ENCODE measurements around the gene PRKG1. TPM values are rescaled to one million over a fixed set of nuclear protein-coding genes. Genes with fewer than 3 reads are reported as not detected.
A peak's percentile ranks its signal among the peaks of the same experiment; 100 is the strongest.

PRKG1 gene
- total and polyA plus RNA-seq, 7 donors: 4.5 to 49.0 (median 31.7) TPM

GRCh38 chr10:51046654-51047053 lies 27.6 kb upstream of the PRKG1 start:
- Histone ChIP-seq H3K36me3 (ENCODE audit: insufficient read depth in 1 of 2, low read depth in 1 of 2) (no peaks in the 10 kb centered on the region), H3K4me3 (no peak overlapping the region), H3K4me1 (peaks cover 49% of the 10 kb centered on the region), H3K9me3 (no peaks in the 10 kb centered on the region), H3K27me3 (ENCODE audit: insufficient read depth in 3 of 3, low read length in 2 of 3) (no peaks in the 10 kb centered on the region), H3K27ac (no peak overlapping the region)
- ATAC-seq: peak; percentile 48 to 82 (median 68)
- WGBS, 3 donors: 63 to 86% (median 68%) methylated on average over 6 of the region's 6 CpGs
- intact Hi-C loops (cut with DNase I): loop anchor here in 1 of 2 donors (5.0 kb wide), 1 partner anchor 44 kb away; no protein-coding TSS in a partner anchor
- TF ChIP-seq CTCF (IDR thresholded peaks at IDR 0.05): no peak
- DNase-seq: no peak

GRCh38 chr10:51047857-51048256 lies 26.4 kb upstream of the PRKG1 start:
- Histone ChIP-seq H3K9me3 (no peaks in the 10 kb centered on the region), H3K36me3 (ENCODE audit: insufficient read depth in 1 of 2, low read depth in 1 of 2) (no peaks in the 10 kb centered on the region), H3K4me3 (no peak overlapping the region), H3K4me1 (peaks cover 50% of the 10 kb centered on the region), H3K27ac (peak overlapping the region; percentile 21), H3K27me3 (ENCODE audit: insufficient read depth in 3 of 3, low read length in 2 of 3) (no peaks in the 10 kb centered on the region)
- WGBS, 3 donors: 68 to 73% (median 70%) methylated on average over 2 of the region's 2 CpGs
- DNase-seq (no peak), ATAC-seq (peak; percentile 48 to 74 (median 64))
- intact Hi-C loops (cut with DNase I): loop anchor here in 1 of 2 donors (5.0 kb wide), 1 partner anchor 46 kb away; no protein-coding TSS in a partner anchor
- peak; percentile 25 for TF ChIP-seq CTCF (IDR thresholded peaks at IDR 0.05)

GRCh38 chr10:51048792-51049191 lies 25.5 kb upstream of the PRKG1 start:
- no peak for DNase-seq

DNA sequence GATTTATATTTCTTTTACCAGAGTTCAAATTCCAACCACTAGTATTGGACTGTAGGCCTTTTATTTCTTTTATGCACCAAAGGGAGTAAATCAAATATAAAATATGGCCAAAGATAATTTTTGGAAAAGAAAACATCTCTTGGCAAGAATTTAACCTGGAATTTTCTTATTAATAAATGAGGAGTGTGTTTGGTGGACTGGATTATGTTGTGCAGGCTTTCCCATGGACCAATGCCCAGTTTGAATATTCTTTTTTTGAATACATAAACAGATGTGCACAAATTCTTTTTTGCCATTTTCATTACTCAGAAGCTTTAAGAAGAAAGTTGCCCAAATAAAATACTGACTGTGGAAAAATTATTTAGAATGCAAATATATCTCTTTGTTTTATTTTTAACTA lies 22.1 kb upstream of the PRKG1 start:
- ATAC-seq (no peak), DNase-seq (no peak)
- TF ChIP-seq CTCF (IDR thresholded peaks at IDR 0.05): no peak
- H3K36me3 ChIP-seq (ENCODE audit: insufficient read depth in 1 of 2, low read depth in 1 of 2): no peaks in the 10 kb centered on the region
- intact Hi-C loops (cut with DNase I): no loop called here
- no peaks in the 10 kb centered on the region for H3K9me3 ChIP-seq
- no peaks in the 10 kb centered on the region for H3K27me3 ChIP-seq (ENCODE audit: insufficient read depth in 3 of 3, low read length in 2 of 3)
- no peak overlapping the region for H3K4me3 ChIP-seq
- H3K4me1 ChIP-seq: peaks cover 40% of the 10 kb centered on the region
- no peak overlapping the region for H3K27ac ChIP-seq

More at GRCh38 chr10:51048792-51049191, 25.5 kb upstream of the PRKG1 start:
- no peak overlapping the region for H3K4me3 ChIP-seq
- peak overlapping the region; percentile 50 for H3K27ac ChIP-seq
- peak; percentile 63 to 87 (median 70) for ATAC-seq
- no peaks in the 10 kb centered on the region for H3K9me3 ChIP-seq
- TF ChIP-seq CTCF (IDR thresholded peaks at IDR 0.05): no peak
- no peaks in the 10 kb centered on the region for H3K36me3 ChIP-seq (ENCODE audit: insufficient read depth in 1 of 2, low read depth in 1 of 2)
- WGBS, 3 donors: 66 to 83% (median 75%) methylated on average over 7 of the region's 7 CpGs
- peaks cover 50% of the 10 kb centered on the region for H3K4me1 ChIP-seq
- intact Hi-C loops (cut with DNase I): loop anchor here in 1 of 2 donors (5.0 kb wide), 1 partner anchor 46 kb away; no protein-coding TSS in a partner anchor
- no peaks in the 10 kb centered on the region for H3K27me3 ChIP-seq (ENCODE audit: insufficient read depth in 3 of 3, low read length in 2 of 3)

DNA sequence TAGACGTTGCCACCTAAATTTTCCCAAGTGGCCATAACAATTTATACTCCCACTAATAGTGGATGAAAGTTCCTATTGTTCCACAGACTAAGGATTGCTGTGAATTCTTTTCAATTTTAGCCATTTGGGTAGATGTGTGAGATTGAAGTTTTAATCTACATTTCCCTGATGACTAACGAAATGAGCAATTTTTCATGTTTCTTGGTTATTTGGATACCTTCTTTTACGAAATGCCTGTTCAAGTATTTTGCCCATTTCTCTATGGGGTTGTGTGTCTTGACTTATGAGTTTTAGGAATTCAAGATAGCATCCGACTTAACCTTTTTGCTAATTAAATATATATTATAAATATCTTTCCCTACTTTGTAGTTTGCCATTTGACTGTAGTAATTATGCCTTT lies 16.4 kb upstream of the PRKG1 start:
- Histone ChIP-seq H3K27me3 (ENCODE audit: insufficient read depth in 3 of 3, low read length in 2 of 3) (no peaks in the 10 kb centered on the region), H3K27ac (no peak overlapping the region), H3K4me3 (no peak overlapping the region), H3K9me3 (peaks cover 5% of the 10 kb centered on the region), H3K36me3 (ENCODE audit: insufficient read depth in 1 of 2, low read depth in 1 of 2) (no peaks in the 10 kb centered on the region), H3K4me1 (no peaks in the 10 kb centered on the region)
- DNase-seq (no peak), ATAC-seq (no peak)
- no peak for TF ChIP-seq CTCF (IDR thresholded peaks at IDR 0.05)
- 89 to 97% (median 91%) methylated on average over 4 of the region's 4 CpGs for WGBS, 3 donors
- intact Hi-C loops (cut with DNase I): no loop called here
